ENCODE data around the gene CEP170B. TPM values are rescaled to one million over a fixed set of nuclear protein-coding genes. Genes with fewer than 3 reads are reported as not detected.

CEP170B gene
- total RNA-seq, 1 donor from 2014 or later, result 80.4 TPM

DNA sequence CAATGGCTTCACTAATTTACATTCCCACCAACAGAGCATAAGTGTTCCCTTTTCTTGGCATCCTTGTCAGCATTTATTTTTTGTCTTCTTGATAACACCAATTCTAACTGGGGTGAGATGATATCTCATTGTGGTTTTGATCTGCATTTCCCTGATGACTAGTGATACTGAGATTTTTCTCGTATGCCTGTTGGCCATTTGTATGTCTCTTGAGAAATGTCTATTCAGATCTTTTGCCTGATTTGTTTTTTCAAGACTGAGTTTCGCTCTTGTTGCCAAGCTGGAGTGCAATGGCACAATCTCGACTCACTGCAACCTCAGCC lies 54.9 kb downstream of the CEP170B start:
- no peak overlapping the region for H3K27ac Mint-ChIP-seq (ENCODE audit: unreplicated experiment)
- H3K36me3 Mint-ChIP-seq (ENCODE audit: unreplicated experiment), result peaks cover 7% of the 10 kb centered on the region
- no peak overlapping the region for H3K4me3 Mint-ChIP-seq (ENCODE audit: unreplicated experiment)
- no peaks in the 10 kb centered on the region for H3K4me1 Mint-ChIP-seq (ENCODE audit: low read depth, unreplicated experiment)
- DNase-seq, result no peak
- no peaks in the 10 kb centered on the region for H3K27me3 Mint-ChIP-seq (ENCODE audit: unreplicated experiment)
- TF ChIP-seq, protein P1, sequence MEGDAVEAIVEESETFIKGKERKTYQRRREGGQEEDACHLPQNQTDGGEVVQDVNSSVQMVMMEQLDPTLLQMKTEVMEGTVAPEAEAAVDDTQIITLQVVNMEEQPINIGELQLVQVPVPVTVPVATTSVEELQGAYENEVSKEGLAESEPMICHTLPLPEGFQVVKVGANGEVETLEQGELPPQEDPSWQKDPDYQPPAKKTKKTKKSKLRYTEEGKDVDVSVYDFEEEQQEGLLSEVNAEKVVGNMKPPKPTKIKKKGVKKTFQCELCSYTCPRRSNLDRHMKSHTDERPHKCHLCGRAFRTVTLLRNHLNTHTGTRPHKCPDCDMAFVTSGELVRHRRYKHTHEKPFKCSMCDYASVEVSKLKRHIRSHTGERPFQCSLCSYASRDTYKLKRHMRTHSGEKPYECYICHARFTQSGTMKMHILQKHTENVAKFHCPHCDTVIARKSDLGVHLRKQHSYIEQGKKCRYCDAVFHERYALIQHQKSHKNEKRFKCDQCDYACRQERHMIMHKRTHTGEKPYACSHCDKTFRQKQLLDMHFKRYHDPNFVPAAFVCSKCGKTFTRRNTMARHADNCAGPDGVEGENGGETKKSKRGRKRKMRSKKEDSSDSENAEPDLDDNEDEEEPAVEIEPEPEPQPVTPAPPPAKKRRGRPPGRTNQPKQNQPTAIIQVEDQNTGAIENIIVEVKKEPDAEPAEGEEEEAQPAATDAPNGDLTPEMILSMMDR (IDR thresholded peaks at IDR 0.05; ENCODE audit: partially characterized antibody, unreplicated experiment), result no peak
- H3K9me3 Mint-ChIP-seq (ENCODE audit: unreplicated experiment), result peaks cover 10% of the 10 kb centered on the region

DNA sequence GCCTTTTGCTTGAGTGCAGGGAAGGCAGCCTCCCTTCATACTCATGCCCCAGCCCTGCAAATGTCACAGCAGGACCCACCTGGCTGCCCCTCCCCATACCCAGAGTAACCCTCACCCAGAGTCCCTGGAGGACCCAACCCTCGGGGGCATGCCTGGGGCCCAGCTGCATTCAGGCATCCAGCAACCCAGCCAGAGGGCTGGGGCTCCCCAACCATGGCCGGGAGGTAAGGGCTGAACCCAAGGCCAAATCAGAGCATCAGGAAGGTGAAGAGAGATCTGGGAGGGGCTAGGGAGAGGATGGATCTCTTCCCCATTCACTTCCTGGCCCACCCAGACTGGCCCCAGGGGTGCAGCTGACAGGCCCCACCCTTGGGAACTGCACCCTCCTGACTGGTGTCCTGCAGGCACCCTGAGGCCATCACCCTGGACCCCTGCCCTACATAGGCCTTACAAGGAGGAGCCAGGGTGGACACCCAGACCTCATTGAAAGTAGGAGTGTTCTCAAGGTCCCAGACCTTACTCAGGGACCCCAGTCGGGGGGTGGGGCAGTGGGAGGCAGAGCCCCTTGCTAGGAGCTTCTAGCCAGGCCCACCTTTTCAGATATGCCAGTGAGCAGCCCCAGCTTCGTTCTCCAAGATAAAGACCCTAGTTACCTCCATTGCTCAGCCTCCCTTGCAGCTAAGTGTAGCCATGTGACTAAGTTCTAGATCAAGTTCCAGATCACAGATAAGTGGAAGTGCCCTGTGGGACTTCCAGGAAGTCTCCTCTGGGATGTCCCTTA lies 58.8 kb downstream of the CEP170B start:
- Mint-ChIP-seq H3K27ac (ENCODE audit: unreplicated experiment) (no peak overlapping the region), H3K9me3 (ENCODE audit: unreplicated experiment) (peaks cover 10% of the 10 kb centered on the region), H3K36me3 (ENCODE audit: unreplicated experiment) (peaks cover 7% of the 10 kb centered on the region), H3K4me1 (ENCODE audit: low read depth, unreplicated experiment) (no peaks in the 10 kb centered on the region), H3K4me3 (ENCODE audit: unreplicated experiment) (no peak overlapping the region), H3K27me3 (ENCODE audit: unreplicated experiment) (no peaks in the 10 kb centered on the region)
- TF ChIP-seq, protein P1 (IDR thresholded peaks at IDR 0.05; ENCODE audit: partially characterized antibody, unreplicated experiment), result no peak
- no peak for DNase-seq

DNA sequence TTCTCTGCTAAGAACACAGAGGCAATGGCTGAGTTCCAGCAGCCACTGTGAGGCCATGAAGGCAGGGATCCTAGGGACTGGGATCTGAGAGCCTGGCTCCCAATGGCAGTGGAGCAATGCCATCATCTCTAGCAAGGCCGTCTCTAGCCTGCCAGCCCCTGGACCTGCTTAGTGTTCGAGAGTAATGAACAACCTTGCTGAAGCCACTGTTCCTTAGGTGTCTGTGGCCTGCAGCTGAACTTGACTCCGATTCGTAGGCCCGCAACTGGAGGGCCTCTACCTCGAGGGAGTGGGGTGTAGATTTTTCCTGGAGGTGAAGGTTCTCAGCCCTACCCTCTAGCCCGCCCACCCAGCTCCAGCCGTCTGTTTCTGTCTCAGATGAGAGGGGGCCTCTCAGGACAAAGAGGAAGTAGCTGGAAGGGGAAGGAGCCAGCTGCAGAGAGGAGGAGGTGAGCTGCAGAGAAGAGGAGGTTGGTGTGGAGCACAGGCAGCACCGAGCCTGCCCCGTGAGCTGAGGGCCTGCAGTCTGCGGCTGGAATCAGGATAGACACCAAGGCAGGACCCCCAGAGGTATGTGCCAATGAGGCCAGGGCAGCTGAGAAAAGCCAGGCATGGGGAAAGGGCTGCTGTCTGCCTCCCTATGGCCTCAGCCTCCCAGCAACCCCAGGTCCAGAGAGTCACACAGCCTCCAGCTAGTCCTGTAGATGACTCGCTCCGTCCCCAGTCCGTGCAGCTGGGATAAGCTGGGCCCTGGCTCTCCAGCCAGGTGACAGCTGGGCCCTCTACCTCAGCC lies 59.5 kb downstream of the CEP170B start, which contains the start of gene PLD4:
Gene PLD4 (plus strand): TSS at position 459 of the 793 bp plus-strand sequence. CDS start 2,262 bp downstream, outside the sequence.
- peaks cover 10% of the 10 kb centered on the region for H3K9me3 Mint-ChIP-seq (ENCODE audit: unreplicated experiment)
- H3K27me3 Mint-ChIP-seq (ENCODE audit: unreplicated experiment), result no peaks in the 10 kb centered on the region
- H3K27ac Mint-ChIP-seq (ENCODE audit: unreplicated experiment), result no peak within 1 kb of the TSS
- peaks cover 7% of the 10 kb centered on the region for H3K36me3 Mint-ChIP-seq (ENCODE audit: unreplicated experiment)
- TF ChIP-seq, protein P1 (IDR thresholded peaks at IDR 0.05; ENCODE audit: partially characterized antibody, unreplicated experiment), result no peak
- DNase-seq, result no peak
- no peaks in the 10 kb centered on the region for H3K4me1 Mint-ChIP-seq (ENCODE audit: low read depth, unreplicated experiment)
- no peak within 1 kb of the TSS for H3K4me3 Mint-ChIP-seq (ENCODE audit: unreplicated experiment)

DNA sequence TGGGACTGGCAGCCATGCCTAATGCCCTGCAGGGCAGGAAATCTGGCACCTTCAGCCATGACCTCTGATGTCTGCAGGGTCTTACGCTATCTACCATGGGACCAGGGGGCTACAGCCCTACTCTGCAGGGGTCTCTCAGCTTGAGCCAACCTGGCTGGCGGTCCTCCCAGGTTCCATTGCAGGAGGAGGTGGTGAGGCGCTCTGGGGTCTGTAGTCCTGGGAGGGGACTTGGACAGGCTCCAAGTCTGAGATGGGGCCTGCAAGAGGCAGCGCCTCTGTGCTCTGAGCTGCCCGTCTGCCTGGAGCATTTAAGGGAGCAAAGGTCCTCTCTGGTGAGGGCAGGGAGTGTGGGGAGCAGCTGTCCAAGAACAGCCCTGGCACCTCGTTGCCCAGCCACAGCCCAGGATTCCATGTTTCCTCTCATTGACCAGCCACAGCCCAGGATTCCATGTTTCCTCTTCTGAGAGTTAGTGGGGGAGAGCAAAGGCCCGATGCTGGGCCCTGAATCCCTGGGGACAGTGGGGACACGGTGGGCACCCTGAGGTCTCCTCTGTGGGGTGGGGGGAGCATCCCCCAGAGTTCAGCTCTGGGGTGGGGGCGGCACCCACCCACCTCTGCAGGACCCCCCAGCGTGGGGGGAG lies 60.3 kb downstream of the CEP170B start:
- Mint-ChIP-seq H3K27me3 (ENCODE audit: unreplicated experiment) (peaks cover 3% of the 10 kb centered on the region), H3K4me3 (ENCODE audit: unreplicated experiment) (no peak overlapping the region)

More for the DNA sequence above, 60.3 kb downstream of the CEP170B start:
- peaks cover 10% of the 10 kb centered on the region for H3K9me3 Mint-ChIP-seq (ENCODE audit: unreplicated experiment)
- peaks cover 7% of the 10 kb centered on the region for H3K36me3 Mint-ChIP-seq (ENCODE audit: unreplicated experiment)
- no peak overlapping the region for H3K27ac Mint-ChIP-seq (ENCODE audit: unreplicated experiment)
- H3K4me1 Mint-ChIP-seq (ENCODE audit: low read depth, unreplicated experiment), result no peaks in the 10 kb centered on the region
- TF ChIP-seq, protein P1 (IDR thresholded peaks at IDR 0.05; ENCODE audit: partially characterized antibody, unreplicated experiment), result no peak
- no peak for DNase-seq

Data from glutamatergic neuron (in vitro differentiated cells).